ENCODE data around the gene MXD1.

Gene MXD1

GRCh38 chr2:69943000-69943842 lies 28.3 kb downstream of the MXD1 start:
- peaks cover 17% of the 10 kb centered on the region for H3K4me1 ChIP-seq (ENCODE audit: low read length)
- no peaks in the 10 kb centered on the region for H4K20me1 ChIP-seq (ENCODE audit: insufficient read depth, low read length)
- H3K27me3 ChIP-seq (replicated peaks; ENCODE audit: insufficient read depth, low read length) = no peaks in the 10 kb centered on the region
- no peaks in the 10 kb centered on the region for H3F3A ChIP-seq (ENCODE audit: insufficient read depth, low read length)
- no peak for TF ChIP-seq EZH2phosphoT487 (IDR thresholded peaks at IDR 0.05; ENCODE audit: low read length)
- TF ChIP-seq CTCF (IDR thresholded peaks at IDR 0.05; ENCODE audit: low read length) = no peak
- no peak for TF ChIP-seq EZH2 (optimal IDR thresholded peaks at IDR 0.05; ENCODE audit: low read depth, low read length)
- no peaks in the 10 kb centered on the region for H3K9me3 ChIP-seq (replicated peaks; ENCODE audit: insufficient read depth, low read length)
- no peaks in the 10 kb centered on the region for H3K9me2 ChIP-seq (replicated peaks; ENCODE audit: insufficient read depth, low read length)
- no peak overlapping the region for H3K27ac ChIP-seq (ENCODE audit: low read length)
- H3K4me3 ChIP-seq (ENCODE audit: low read length) = no peak overlapping the region
- no peak overlapping the region for H2AFZ ChIP-seq (ENCODE audit: low read length)
- no peak for DNase-seq
- no peaks in the 10 kb centered on the region for H3K36me3 ChIP-seq (replicated peaks; ENCODE audit: insufficient read depth, low read length)
- H3K79me2 ChIP-seq (ENCODE audit: low read length) = no peaks in the 10 kb centered on the region
- H3K9ac ChIP-seq (ENCODE audit: low read length) = no peak overlapping the region
- H3K4me2 ChIP-seq (ENCODE audit: low read depth, low read length) = no peak overlapping the region

GRCh38 chr2:69943843-69944525 lies 29.1 kb downstream of the MXD1 start:
- H4K20me1 ChIP-seq (ENCODE audit: insufficient read depth, low read length) = no peaks in the 10 kb centered on the region
- H2AFZ ChIP-seq (ENCODE audit: low read length) = no peak overlapping the region
- no peaks in the 10 kb centered on the region for H3K27me3 ChIP-seq (replicated peaks; ENCODE audit: insufficient read depth, low read length)
- H3F3A ChIP-seq (ENCODE audit: insufficient read depth, low read length) = no peaks in the 10 kb centered on the region
- no peak overlapping the region for H3K4me2 ChIP-seq (ENCODE audit: low read depth, low read length)
- no peaks in the 10 kb centered on the region for H3K79me2 ChIP-seq (ENCODE audit: low read length)
- H3K9ac ChIP-seq (ENCODE audit: low read length) = no peak overlapping the region
- no peak for TF ChIP-seq CTCF (IDR thresholded peaks at IDR 0.05; ENCODE audit: low read length)
- no peak for TF ChIP-seq EZH2 (optimal IDR thresholded peaks at IDR 0.05; ENCODE audit: low read depth, low read length)
- no peak for TF ChIP-seq EZH2phosphoT487 (IDR thresholded peaks at IDR 0.05; ENCODE audit: low read length)
- H3K36me3 ChIP-seq (replicated peaks; ENCODE audit: insufficient read depth, low read length) = no peaks in the 10 kb centered on the region
- H3K4me1 ChIP-seq (ENCODE audit: low read length) = peaks cover 17% of the 10 kb centered on the region
- H3K27ac ChIP-seq (ENCODE audit: low read length) = no peak overlapping the region
- H3K9me3 ChIP-seq (replicated peaks; ENCODE audit: insufficient read depth, low read length) = no peaks in the 10 kb centered on the region
- no peak overlapping the region for H3K4me3 ChIP-seq (ENCODE audit: low read length)
- DNase-seq = no peak
- H3K9me2 ChIP-seq (replicated peaks; ENCODE audit: insufficient read depth, low read length) = no peaks in the 10 kb centered on the region

- no peaks in the 10 kb centered on the region for H3F3A ChIP-seq (ENCODE audit: insufficient read depth, low read length)
Observed at GRCh38 chr2:69944756-69945155, 29.8 kb downstream of the MXD1 start.

More at GRCh38 chr2:69944756-69945155, 29.8 kb downstream of the MXD1 start:
- no peak overlapping the region for H3K4me3 ChIP-seq (ENCODE audit: low read length)
- peaks cover 17% of the 10 kb centered on the region for H3K4me1 ChIP-seq (ENCODE audit: low read length)
- H3K79me2 ChIP-seq (ENCODE audit: low read length) = no peaks in the 10 kb centered on the region
- H3K27me3 ChIP-seq (replicated peaks; ENCODE audit: insufficient read depth, low read length) = no peaks in the 10 kb centered on the region
- H4K20me1 ChIP-seq (ENCODE audit: insufficient read depth, low read length) = no peaks in the 10 kb centered on the region
- H2AFZ ChIP-seq (ENCODE audit: low read length) = no peak overlapping the region
- H3K9me2 ChIP-seq (replicated peaks; ENCODE audit: insufficient read depth, low read length) = no peaks in the 10 kb centered on the region
- H3K27ac ChIP-seq (ENCODE audit: low read length) = no peak overlapping the region
- no peaks in the 10 kb centered on the region for H3K36me3 ChIP-seq (replicated peaks; ENCODE audit: insufficient read depth, low read length)
- H3K4me2 ChIP-seq (ENCODE audit: low read depth, low read length) = no peak overlapping the region
- H3K9me3 ChIP-seq (replicated peaks; ENCODE audit: insufficient read depth, low read length) = no peaks in the 10 kb centered on the region
- no peak for TF ChIP-seq CTCF (IDR thresholded peaks at IDR 0.05; ENCODE audit: low read length)
- no peak for DNase-seq
- H3K9ac ChIP-seq (ENCODE audit: low read length) = no peak overlapping the region

Data from MM.1S (cell line).